Activated T-cell treated with anti-CD3 and anti-CD28 coated beads, Interleukin-2, amount 50 U/mL, for 4 hours (primary cell): ENCODE results near the gene ANKRD55. TPM values are rescaled to one million over a fixed set of nuclear protein-coding genes. Genes with fewer than 3 reads are reported as not detected.
A peak's percentile ranks its signal among the peaks of the same experiment; 100 is the strongest.

Source experiments
- ATAC-seq, 2 donors: fragments of 200-7000 bp; cut with Tn5 transposase; one replicate each; pipeline ENCODE4 v1.10.0; 2021
- DNase-seq: peaks from one replicate; pipeline ENCODE4 v3.0.0-alpha.2; 2020
- H3K27me3 Mint-ChIP-seq: one replicate; pipeline ENCODE4 v1.8.0; 2021; ENCODE audit warnings: low read depth, mixed read lengths
- H3K36me3 Mint-ChIP-seq: one replicate; pipeline ENCODE4 v1.8.0; 2022; ENCODE audit warnings: mixed read lengths; ENCODE audit not compliant: insufficient read depth
- H3K4me1 Mint-ChIP-seq: one replicate; pipeline ENCODE4 v1.8.0; 2021; ENCODE audit warnings: low read depth, mixed read lengths
- H3K4me3 Mint-ChIP-seq: one replicate; pipeline ENCODE4 v1.8.0; 2021; ENCODE audit warnings: mild to moderate bottlenecking, moderate library complexity, mixed read lengths
- H3K9me3 Mint-ChIP-seq: one replicate; pipeline ENCODE4 v1.8.0; 2021; ENCODE audit warnings: mixed read lengths
- total RNA-seq, 3 donors: library from RNA; stranded (reverse); gene quantifications; one replicate each; pipeline ENCODE4 v1.2.1, GENCODE V29; 2021

The ANKRD55 gene
- total RNA-seq, 3 donors from 2014 or later, result 0.21 to 0.22 TPM; not detected in 1

DNA sequence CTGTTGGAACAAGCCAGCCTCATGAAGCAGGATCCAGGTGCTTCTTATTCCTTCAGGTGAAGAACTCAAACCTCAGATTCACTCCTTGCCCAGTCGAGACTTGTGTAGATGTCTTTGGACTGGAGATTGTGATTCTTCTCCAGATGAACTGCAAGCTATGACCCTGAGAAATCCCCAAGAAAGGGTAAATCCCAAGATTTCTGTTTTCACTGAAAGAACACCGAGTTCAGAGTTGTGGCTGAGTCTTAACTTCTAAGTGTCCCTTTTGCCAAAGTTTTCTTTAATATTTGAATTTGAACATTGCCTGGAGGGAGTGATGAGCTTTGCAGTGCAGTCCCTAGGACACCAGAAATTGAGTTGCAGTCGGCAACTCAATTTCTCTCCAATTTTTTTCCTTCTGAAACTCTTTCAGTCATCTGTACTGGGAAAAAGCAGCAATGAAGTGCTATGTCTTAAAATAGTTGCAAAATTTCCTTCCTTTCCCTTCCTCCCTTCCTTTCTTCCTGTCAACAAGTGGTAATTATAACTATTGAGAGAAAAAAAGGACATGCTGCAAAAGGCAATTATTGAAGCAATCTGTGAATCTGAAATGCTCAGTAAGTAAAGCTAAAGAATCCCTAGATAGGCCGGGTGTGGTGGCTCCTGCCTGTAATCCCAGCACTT is 56.1 kb downstream of the ANKRD55 start:
- Mint-ChIP-seq H3K9me3 (no peaks in the 10 kb centered on the region), H3K27me3 (peaks cover 3% of the 10 kb centered on the region), H3K4me1 (peaks cover 13% of the 10 kb centered on the region), H3K4me3 (no peak overlapping the region), H3K36me3 (no peaks in the 10 kb centered on the region)
- ATAC-seq, result no peak
- DNase-seq, result no peak

DNA sequence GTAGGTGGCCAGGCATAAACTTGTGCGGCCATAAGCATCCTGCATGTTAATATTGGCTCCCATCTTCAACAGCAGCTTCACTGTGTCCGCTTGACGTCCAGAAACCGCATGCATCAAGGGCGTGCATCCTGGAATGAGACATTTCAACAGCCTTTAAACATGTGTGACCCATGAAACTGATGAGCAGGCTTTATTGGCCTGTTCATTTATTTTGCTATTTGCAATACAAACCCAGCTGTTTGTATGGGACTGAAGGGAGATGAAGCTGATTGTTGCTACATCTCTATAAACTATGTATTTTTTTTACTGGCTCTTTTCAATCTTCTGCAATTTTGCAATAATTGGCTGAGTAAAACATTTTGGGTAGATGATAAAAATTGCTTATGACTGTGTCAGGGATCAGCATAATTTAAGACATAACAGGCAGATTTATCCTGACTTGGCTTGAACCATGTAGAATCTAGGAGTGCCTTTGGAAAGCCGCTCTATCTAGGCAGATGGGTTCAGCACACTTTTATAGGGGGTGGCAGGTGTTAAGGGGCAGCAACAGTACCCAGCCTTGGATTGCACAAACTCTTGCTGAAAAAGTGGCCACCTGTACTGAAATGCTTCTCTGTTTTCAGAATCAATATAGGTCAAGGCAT is 56.9 kb downstream of the ANKRD55 start:
- H3K9me3 Mint-ChIP-seq, result no peaks in the 10 kb centered on the region
- H3K4me1 Mint-ChIP-seq, result peaks cover 16% of the 10 kb centered on the region
- H3K27me3 Mint-ChIP-seq, result peaks cover 3% of the 10 kb centered on the region
- H3K4me3 Mint-ChIP-seq, result no peak overlapping the region
- ATAC-seq (no peak), DNase-seq (no peak)
- H3K36me3 Mint-ChIP-seq, result no peaks in the 10 kb centered on the region

DNA sequence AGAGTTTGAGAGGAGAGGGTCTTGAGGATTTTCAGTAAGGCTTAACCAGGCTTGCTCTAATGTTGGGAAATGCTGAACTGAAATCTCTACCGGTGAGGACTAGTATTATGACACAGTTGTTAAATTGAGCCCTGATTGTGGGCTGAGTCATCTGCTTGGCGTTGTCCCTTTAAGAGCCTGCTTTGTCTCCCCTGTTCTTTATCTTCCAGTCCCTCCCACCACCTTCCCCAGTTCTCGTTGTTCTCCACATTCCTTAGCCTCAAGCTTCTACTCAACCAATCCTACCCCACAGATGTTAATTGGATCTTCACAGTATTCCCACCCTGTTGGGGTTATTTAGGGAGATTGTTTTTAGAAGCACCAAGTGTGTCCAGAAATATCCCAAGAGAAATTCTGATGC is 57.6 kb downstream of the ANKRD55 start:
- DNase-seq (no peak), ATAC-seq (no peak)
- H3K36me3 Mint-ChIP-seq, result no peaks in the 10 kb centered on the region
- peaks cover 3% of the 10 kb centered on the region for H3K27me3 Mint-ChIP-seq
- H3K4me3 Mint-ChIP-seq, result no peak overlapping the region
- peaks cover 16% of the 10 kb centered on the region for H3K4me1 Mint-ChIP-seq
- no peaks in the 10 kb centered on the region for H3K9me3 Mint-ChIP-seq

DNA sequence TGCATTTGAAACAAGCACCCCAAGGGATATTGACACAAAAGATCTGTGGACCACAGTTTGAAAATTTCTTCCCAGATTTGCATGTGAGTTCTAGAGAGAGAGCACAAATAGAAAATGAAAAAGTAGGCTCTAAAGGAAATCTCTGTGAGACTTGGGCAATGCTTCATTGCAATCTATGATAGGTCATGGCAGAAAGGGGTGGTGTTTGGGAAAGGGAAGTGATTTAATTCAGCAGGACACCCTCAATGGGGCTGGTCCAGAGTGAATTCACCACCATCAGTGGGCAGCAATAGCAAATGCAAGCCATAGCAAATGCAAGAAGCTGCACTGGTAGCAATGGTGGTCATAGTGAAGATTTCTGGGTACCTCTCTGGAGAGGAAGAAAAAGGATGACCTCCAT is 58.1 kb downstream of the ANKRD55 start:
- ATAC-seq (no peak), DNase-seq (no peak)
- H3K4me1 Mint-ChIP-seq, result peaks cover 19% of the 10 kb centered on the region
- H3K36me3 Mint-ChIP-seq, result no peaks in the 10 kb centered on the region
- H3K9me3 Mint-ChIP-seq, result no peaks in the 10 kb centered on the region
- H3K27me3 Mint-ChIP-seq, result peaks cover 3% of the 10 kb centered on the region
- no peak overlapping the region for H3K4me3 Mint-ChIP-seq

DNA sequence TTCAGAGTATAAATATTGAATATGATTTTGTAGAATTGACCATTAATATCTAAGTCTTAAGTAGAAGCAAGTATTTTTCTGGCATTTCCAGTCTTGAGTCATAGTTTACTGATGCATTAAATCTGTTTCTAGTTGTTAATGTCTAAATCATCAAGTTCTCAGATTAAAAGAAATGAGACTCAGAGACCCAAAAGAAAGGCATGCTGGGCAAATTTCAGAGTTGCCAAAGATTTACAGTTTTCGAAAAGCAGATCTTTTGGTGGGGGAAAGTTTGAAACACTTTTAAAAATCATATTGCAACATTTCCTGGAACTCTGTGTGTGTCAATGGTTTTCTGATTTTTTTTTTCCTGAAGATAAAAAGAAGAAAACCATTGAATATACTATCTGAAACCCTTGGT is 60.9 kb downstream of the ANKRD55 start:
- ATAC-seq (peak in 1 of 2 donors; percentile 48), DNase-seq (no peak)
- Mint-ChIP-seq H3K9me3 (no peaks in the 10 kb centered on the region), H3K4me1 (peaks cover 28% of the 10 kb centered on the region), H3K27me3 (peaks cover 3% of the 10 kb centered on the region), H3K36me3 (no peaks in the 10 kb centered on the region), H3K4me3 (no peak overlapping the region)

DNA sequence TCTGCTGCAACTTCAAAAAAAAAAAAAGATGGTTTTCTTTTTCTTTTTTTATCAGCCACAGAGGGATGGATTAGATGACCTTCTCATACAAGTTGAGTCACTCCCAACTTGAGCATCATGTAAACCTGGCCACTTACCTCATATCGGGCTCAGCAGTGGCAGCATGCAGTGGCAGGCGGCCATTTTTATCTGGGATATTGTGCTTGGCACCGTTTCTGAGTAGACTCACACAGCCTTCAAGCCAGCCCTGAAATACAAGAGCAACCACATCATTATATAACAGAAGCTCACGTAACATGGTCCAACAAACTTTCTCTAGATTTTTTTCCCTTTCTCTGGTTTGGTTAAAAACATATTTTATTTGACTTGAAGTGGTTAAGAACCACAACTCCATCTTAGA is 62.6 kb downstream of the ANKRD55 start:
- no peak for DNase-seq
- H3K9me3 Mint-ChIP-seq, result no peaks in the 10 kb centered on the region
- H3K36me3 Mint-ChIP-seq, result no peaks in the 10 kb centered on the region
- H3K4me1 Mint-ChIP-seq, result peaks cover 27% of the 10 kb centered on the region
- peaks cover 4% of the 10 kb centered on the region for H3K27me3 Mint-ChIP-seq
- no peak for ATAC-seq
- no peak overlapping the region for H3K4me3 Mint-ChIP-seq

DNA sequence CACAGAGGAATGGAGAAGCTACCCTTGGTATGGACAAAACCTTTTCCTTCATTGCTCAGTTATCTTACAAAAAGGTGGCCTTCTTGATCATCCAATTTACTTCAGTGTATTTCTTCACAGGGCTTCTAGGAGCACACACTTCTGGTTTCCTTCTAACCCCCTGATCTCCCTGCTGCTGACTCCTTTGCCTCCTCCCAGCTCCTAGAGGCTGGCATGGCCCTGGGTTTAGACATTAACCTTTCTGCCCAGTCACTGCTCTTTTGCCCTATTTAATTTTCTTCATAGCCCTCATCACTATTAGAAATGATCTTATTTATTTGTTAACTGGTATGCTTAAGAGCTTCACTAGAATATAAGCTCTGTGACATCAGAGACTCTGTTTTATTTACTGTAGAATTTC is 63.2 kb downstream of the ANKRD55 start:
- Mint-ChIP-seq H3K36me3 (no peaks in the 10 kb centered on the region), H3K9me3 (no peaks in the 10 kb centered on the region), H3K4me1 (peaks cover 27% of the 10 kb centered on the region), H3K27me3 (peaks cover 4% of the 10 kb centered on the region), H3K4me3 (no peak overlapping the region)
- DNase-seq, result no peak
- no peak for ATAC-seq

DNA sequence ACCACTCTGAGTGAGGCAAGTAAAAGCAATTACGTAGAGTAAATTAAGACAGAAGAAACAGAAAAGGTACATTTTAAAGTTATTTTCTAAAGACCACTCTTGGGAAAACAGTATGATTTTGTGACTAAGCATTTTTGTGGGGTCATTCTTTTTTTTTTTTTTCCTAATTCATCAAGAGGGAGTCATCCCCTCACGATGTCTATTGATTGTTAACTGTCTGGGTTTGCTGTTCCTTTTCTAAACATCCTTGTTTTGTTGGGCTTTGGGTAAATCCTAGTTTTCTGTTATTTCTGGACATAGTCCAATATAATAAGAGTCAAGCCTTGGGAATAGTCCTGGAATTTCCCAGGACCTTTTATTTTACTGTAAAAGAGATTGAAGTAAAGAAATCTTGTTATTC is 63.8 kb downstream of the ANKRD55 start:
- Mint-ChIP-seq H3K4me3 (no peak overlapping the region), H3K27me3 (peaks cover 4% of the 10 kb centered on the region), H3K4me1 (peaks cover 27% of the 10 kb centered on the region), H3K36me3 (no peaks in the 10 kb centered on the region), H3K9me3 (no peaks in the 10 kb centered on the region)
- ATAC-seq (no peak), DNase-seq (no peak)

DNA sequence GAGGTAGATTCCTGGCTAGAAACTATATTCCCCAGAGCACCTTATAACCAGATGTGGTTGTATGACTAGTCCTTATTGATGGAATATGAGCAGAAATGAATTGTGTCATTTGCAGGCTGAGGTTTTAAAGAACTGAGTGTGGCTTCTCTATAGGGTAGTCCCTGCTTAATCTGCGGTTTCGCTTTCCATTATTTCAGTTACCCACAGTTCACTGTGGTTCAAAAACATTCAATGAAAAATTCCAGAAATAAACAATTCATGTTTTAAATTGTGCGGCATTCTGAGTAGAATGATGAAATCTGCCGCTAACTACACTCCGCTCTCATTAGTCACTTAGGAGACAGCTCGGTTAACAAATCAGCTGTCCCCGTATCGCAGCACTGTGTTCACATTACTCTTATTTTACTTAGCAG is 65.1 kb downstream of the ANKRD55 start:
- H3K4me1 Mint-ChIP-seq, result peaks cover 31% of the 10 kb centered on the region
- DNase-seq (no peak), ATAC-seq (peak; percentile 51 to 79)
- no peaks in the 10 kb centered on the region for H3K36me3 Mint-ChIP-seq
- H3K27me3 Mint-ChIP-seq, result peaks cover 2% of the 10 kb centered on the region
- H3K9me3 Mint-ChIP-seq, result no peaks in the 10 kb centered on the region
- H3K4me3 Mint-ChIP-seq, result peak overlapping the region; percentile 21

DNA sequence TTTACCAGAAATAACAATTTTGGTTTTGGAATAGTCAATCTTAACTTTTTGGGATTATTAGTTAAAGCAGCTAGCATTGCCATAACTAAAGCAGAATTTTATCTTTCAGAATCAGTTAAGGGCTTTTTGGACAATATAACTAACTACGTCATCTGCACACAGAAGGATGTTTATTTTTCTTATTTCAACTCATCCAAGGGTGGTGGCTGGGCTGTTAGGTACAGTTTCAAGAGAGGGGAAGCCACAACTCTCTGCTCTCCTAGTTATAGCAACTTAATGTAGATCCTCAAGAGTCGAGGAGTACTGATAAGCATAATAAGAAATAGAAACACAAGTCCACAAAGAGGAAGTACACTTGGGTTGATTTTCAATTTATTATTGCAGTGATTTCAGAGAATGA is 65.6 kb downstream of the ANKRD55 start:
- no peak for ATAC-seq
- H3K4me1 Mint-ChIP-seq, result peaks cover 27% of the 10 kb centered on the region
- peaks cover 2% of the 10 kb centered on the region for H3K27me3 Mint-ChIP-seq
- no peaks in the 10 kb centered on the region for H3K9me3 Mint-ChIP-seq
- H3K36me3 Mint-ChIP-seq, result no peaks in the 10 kb centered on the region
- H3K4me3 Mint-ChIP-seq, result no peak overlapping the region
- DNase-seq, result no peak

DNA sequence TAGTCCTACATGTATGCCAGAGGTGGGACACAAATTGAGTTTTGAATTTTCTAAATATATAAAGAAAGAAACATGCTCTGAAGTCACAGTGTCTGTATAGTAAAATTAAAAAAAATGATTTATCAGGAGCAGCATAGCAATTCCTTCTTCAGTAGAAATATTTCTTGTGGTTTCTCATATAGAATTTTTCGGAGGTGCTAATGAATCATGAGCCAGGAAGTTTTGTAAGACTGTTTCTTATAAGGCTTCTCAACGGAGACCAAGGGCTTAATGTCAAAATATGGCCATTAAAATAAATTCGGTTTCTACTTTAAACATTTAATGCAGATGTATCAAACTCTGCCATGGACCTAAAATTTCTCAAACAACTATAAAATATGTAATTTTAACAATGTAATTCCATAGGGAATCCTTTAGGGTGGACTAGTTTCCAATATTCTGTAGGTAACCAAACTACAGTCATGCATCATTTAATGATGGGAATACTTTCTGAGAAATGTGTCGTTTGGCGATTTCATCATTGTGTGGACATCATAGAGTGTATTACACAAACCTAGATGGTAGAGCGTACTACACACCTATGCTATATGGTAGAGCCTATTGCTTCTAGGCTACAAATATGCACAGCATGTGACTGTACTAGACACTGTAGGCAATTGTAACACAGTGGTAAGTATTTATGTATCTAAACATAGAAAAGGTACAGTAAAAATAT is 66.3 kb downstream of the ANKRD55 start:
- Mint-ChIP-seq H3K9me3 (no peaks in the 10 kb centered on the region), H3K4me1 (peaks cover 26% of the 10 kb centered on the region), H3K4me3 (no peak overlapping the region), H3K27me3 (peaks cover 2% of the 10 kb centered on the region), H3K36me3 (no peaks in the 10 kb centered on the region)
- no peak for ATAC-seq
- no peak for DNase-seq

DNA sequence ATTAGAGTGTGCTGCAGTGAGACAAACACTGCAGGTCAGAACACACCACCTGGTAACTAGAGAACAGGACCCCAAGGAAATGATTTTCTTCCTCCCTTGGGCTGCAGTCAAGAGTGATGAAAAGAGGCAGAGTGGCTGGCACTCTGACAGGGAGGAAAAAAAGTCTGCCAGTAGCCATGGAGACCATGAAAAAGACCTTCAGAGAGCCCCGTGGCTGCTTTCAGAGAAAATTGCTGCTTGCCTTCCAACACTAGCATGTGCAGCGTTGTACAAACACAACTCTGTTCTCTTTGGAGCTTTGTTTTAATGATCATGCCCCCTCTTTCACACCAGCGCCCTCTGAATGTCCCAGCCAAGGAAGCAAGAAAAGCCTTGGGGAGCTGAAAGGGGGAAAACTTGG is 68.8 kb downstream of the ANKRD55 start:
- no peaks in the 10 kb centered on the region for H3K36me3 Mint-ChIP-seq
- no peak overlapping the region for H3K4me3 Mint-ChIP-seq
- DNase-seq (no peak), ATAC-seq (no peak)
- H3K27me3 Mint-ChIP-seq, result peaks cover 2% of the 10 kb centered on the region
- no peaks in the 10 kb centered on the region for H3K9me3 Mint-ChIP-seq
- H3K4me1 Mint-ChIP-seq, result peaks cover 37% of the 10 kb centered on the region

DNA sequence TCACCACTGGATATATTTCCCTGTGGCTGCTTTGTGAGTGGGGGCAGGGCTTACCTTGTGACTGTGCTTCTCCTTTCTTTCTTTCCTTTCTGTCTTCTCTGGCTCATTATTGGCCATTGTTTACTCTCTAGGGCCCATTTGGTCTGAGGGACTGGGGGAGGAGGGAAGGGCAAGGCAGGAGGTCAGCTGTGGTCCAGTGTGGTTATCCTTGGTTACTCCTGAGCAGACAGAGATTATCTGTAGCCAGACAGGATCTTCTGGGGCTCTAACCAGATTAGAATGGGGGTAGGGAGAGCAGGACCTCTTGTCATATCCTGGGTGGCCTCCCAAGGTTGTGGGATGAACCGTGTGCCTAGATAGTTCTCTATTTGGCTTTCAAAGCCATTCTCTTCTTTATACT is 71.2 kb downstream of the ANKRD55 start:
- Mint-ChIP-seq H3K4me1 (peaks cover 50% of the 10 kb centered on the region), H3K36me3 (no peaks in the 10 kb centered on the region), H3K4me3 (no peak overlapping the region), H3K27me3 (peaks cover 2% of the 10 kb centered on the region), H3K9me3 (no peaks in the 10 kb centered on the region)
- no peak for DNase-seq
- ATAC-seq, result no peak

DNA sequence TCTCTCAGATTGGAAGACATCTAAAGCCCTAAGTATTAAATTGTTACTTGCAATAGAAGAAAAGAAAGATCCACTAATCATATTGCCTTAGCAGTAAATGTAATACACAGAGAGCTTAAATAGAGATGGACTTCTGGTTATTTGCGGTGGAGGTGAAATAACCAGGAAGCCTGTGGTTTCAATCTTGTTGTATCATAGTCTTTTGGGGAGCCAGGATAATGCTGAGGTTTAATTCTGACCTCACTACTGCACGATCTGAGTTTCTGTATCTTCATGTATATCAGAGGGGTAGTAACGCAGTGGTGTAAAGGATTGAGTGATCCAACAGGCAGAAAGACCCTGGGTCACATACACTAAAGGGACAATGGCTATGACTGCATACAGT is 71.7 kb downstream of the ANKRD55 start:
- Mint-ChIP-seq H3K4me1 (peaks cover 55% of the 10 kb centered on the region), H3K4me3 (no peak overlapping the region), H3K36me3 (no peaks in the 10 kb centered on the region), H3K27me3 (peaks cover 1% of the 10 kb centered on the region), H3K9me3 (no peaks in the 10 kb centered on the region)
- DNase-seq (no peak), ATAC-seq (no peak)
